Ovary (tissue), 3 donors: ENCODE results near the gene NUP188.

Experiments
- EP300 ChIP-seq: sonication (generic); formaldehyde crosslinking; IDR thresholded peaks from one replicate; pipeline ENCODE4 v1.6.1; 2017; ENCODE audit warnings: antibody characterized with exemption
- POLR2A ChIP-seq: fragments of 450-650 bp; IDR thresholded peaks from one replicate; pipeline ENCODE4 v1.6.1; 2017; ENCODE audit warnings: antibody characterized with exemption, mild to moderate bottlenecking, moderate library complexity
- TF ChIP-seq, protein P1 (sequence below), 3 donors: fragments of 450-650 bp in 2 of 3; fragments of 200-600 bp in 1 of 3; IDR thresholded peaks; one replicate each; pipeline versions ENCODE4 v1.5.1 to v1.8.0; 2016 to 2022; ENCODE audit warnings: antibody characterized with exemption in 3 of 3, mild to moderate bottlenecking in 1 of 3
- donor health status: DM: no; HTN: no; CAD: no.

DNA sequence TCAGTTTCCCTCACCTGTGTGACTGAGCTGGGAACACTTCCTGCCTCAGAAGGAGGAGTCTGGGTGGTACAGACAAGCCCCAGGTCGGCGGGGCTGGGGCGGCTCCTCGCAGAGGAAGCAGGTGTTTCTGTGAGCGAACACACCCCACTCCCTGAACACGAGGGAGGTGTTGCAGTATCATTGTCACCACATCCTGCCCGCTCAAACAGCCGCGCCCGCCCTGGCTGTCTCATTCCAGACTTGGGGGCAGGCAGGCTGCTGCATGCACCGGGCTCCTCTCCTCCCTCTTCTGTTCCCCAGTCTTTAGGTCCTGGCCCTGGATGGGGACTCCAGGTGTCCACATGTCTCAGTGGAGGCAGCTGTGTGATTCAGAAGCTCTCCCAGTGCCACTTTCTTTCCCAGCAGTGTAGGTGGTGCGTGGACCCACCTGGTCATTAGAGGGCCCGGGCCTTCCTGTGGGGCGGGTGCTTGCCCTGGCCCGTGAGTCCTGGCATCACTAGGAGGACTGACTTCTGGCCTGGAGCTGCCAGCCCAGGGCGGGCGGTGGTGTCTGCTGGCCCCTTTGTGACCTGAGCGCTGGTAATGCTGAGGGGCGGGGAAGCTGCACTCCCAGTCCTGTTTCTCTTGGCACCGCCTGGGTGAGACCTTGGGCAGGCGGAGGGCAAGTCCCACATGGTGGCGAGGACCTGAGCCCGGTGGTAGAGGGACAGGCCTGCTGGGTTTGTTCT is 45.0 kb upstream of the NUP188 start:
- TF ChIP-seq, protein P1, sequence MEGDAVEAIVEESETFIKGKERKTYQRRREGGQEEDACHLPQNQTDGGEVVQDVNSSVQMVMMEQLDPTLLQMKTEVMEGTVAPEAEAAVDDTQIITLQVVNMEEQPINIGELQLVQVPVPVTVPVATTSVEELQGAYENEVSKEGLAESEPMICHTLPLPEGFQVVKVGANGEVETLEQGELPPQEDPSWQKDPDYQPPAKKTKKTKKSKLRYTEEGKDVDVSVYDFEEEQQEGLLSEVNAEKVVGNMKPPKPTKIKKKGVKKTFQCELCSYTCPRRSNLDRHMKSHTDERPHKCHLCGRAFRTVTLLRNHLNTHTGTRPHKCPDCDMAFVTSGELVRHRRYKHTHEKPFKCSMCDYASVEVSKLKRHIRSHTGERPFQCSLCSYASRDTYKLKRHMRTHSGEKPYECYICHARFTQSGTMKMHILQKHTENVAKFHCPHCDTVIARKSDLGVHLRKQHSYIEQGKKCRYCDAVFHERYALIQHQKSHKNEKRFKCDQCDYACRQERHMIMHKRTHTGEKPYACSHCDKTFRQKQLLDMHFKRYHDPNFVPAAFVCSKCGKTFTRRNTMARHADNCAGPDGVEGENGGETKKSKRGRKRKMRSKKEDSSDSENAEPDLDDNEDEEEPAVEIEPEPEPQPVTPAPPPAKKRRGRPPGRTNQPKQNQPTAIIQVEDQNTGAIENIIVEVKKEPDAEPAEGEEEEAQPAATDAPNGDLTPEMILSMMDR (IDR thresholded peaks at IDR 0.05) = no peak
- TF ChIP-seq POLR2A = no peak
- no peak for TF ChIP-seq EP300
